Retinal pigment epithelial cell (primary cell): Measurements from ENCODE around the gene ST6GALNAC6.

Source experiments
- DNase-seq: peaks from one replicate; pipeline ENCODE4 v3.0.0-alpha.2; 2010; ENCODE audit warnings: low read depth
- H3K4me3 ChIP-seq: 2 replicates; pipeline ENCODE4 v1.5.1; 2011; ENCODE audit warnings: mild to moderate bottlenecking, low read length, control low read depth, moderate library complexity
- TF ChIP-seq, protein P1 (sequence below): conservative IDR thresholded peaks from 2 replicates; pipeline ENCODE4 v1.5.1; 2011; ENCODE audit warnings: low read depth, low read length, control low read depth, inconsistent platforms

The ST6GALNAC6 gene

GRCh38 chr9:127835991-127836516 is 63.3 kb downstream of the ST6GALNAC6 start:
- DNase-seq, result no peak
- TF ChIP-seq, protein P1, sequence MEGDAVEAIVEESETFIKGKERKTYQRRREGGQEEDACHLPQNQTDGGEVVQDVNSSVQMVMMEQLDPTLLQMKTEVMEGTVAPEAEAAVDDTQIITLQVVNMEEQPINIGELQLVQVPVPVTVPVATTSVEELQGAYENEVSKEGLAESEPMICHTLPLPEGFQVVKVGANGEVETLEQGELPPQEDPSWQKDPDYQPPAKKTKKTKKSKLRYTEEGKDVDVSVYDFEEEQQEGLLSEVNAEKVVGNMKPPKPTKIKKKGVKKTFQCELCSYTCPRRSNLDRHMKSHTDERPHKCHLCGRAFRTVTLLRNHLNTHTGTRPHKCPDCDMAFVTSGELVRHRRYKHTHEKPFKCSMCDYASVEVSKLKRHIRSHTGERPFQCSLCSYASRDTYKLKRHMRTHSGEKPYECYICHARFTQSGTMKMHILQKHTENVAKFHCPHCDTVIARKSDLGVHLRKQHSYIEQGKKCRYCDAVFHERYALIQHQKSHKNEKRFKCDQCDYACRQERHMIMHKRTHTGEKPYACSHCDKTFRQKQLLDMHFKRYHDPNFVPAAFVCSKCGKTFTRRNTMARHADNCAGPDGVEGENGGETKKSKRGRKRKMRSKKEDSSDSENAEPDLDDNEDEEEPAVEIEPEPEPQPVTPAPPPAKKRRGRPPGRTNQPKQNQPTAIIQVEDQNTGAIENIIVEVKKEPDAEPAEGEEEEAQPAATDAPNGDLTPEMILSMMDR, result no peak
- no peak overlapping the region for H3K4me3 ChIP-seq
